Fibroblast of the aortic adventitia (primary cell): Measurements from ENCODE around the gene OLA1. TPM values are rescaled to one million over a fixed set of nuclear protein-coding genes. Genes with fewer than 3 reads are reported as not detected.

Experiments
- DNase-seq: peaks from one replicate; pipeline ENCODE4 v3.0.0-alpha.2; 2010; ENCODE audit warnings: low read depth
- H3K4me3 ChIP-seq: 2 replicates; pipeline ENCODE4 v1.5.1; 2011; ENCODE audit warnings: low read depth, mild to moderate bottlenecking, control low read depth, low read length, moderate library complexity
- total RNA-seq: library from RNA; depleted of rRNA; stranded (reverse); fragments of >200 nt; gene quantifications from 2 replicates; pipeline ENCODE4 v1.2.3, GENCODE V29; 2012; ENCODE audit warnings: low replicate concordance
- TF ChIP-seq, protein P1 (sequence below): IDR thresholded peaks from 2 replicates; pipeline ENCODE4 v1.5.1; 2011; ENCODE audit warnings: mild to moderate bottlenecking, low read length, control low read depth, inconsistent platforms; ENCODE audit not compliant: insufficient read depth

Gene OLA1
- total RNA-seq, 1 donor: 89.7 TPM

DNA sequence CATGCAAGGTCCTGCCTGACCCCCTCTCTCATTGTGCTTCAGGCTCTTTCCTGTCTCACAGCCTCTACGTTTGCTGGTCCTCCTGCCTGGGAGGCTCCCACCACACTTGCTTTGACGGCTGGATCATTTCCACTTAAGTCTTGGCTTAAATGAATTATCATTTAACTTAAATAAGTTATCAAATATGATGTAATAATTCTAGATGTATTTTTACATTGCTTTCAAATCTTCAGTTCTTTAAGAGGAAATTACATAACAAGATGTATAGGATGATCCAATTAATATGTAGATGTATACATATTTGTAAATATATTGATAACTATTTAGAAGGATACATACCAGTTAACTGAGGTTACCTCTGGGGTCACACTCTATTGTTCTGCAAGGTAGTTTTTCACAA lies 180.5 kb downstream of the OLA1 start:
- H3K4me3 ChIP-seq: no peak overlapping the region
- DNase-seq: no peak
- TF ChIP-seq, protein P1, sequence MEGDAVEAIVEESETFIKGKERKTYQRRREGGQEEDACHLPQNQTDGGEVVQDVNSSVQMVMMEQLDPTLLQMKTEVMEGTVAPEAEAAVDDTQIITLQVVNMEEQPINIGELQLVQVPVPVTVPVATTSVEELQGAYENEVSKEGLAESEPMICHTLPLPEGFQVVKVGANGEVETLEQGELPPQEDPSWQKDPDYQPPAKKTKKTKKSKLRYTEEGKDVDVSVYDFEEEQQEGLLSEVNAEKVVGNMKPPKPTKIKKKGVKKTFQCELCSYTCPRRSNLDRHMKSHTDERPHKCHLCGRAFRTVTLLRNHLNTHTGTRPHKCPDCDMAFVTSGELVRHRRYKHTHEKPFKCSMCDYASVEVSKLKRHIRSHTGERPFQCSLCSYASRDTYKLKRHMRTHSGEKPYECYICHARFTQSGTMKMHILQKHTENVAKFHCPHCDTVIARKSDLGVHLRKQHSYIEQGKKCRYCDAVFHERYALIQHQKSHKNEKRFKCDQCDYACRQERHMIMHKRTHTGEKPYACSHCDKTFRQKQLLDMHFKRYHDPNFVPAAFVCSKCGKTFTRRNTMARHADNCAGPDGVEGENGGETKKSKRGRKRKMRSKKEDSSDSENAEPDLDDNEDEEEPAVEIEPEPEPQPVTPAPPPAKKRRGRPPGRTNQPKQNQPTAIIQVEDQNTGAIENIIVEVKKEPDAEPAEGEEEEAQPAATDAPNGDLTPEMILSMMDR: no peak

DNA sequence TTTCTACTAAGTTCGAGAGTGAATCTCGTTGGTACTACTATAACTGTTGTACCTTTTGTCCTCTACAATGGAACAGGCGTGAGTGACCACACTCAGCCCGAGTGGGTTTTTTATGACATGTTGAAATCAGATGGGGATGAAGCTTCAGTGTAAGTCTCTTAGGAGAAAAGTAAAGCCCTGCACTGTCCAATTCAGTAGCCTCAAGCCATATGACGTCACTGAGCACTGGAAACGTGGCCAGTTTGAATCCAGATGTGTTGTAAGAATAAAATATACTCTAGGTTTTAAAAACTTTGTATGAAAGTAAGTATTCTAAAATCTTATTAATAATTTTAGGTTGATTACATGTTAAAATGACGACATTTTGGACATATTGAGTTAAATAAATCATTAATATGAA lies 181.5 kb downstream of the OLA1 start:
- no peak overlapping the region for H3K4me3 ChIP-seq
- TF ChIP-seq, protein P1: no peak
- DNase-seq: no peak

DNA sequence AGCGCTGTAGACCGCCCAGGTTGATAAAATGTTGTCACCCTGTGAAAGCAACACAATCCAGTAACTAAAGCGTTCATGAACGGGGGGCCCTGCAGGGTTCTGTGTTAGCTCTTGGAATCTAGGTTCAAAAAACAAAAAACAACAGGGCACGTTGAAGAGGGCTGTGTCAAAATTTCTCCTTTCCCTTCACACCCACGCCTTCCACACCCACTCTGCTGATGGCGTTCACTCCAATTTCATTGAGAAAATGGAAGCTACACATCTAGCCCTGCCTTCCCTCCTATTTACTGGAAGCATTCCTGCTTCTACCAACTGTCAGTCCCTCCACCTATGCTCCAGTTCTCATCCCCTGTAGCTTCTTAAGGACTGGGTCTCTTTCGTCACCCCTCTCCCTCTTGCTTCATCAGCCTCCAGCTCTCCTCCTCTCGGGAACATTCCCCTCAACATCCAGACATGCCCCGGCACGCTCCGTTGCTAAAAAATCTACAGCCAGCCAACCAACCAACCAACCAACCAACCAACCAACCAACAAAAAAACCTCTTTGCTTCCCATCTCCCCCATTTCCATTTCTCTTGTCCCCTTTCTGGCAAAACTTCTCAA lies 184.7 kb downstream of the OLA1 start:
- no peak overlapping the region for H3K4me3 ChIP-seq
- TF ChIP-seq, protein P1: no peak
- DNase-seq: no peak

DNA sequence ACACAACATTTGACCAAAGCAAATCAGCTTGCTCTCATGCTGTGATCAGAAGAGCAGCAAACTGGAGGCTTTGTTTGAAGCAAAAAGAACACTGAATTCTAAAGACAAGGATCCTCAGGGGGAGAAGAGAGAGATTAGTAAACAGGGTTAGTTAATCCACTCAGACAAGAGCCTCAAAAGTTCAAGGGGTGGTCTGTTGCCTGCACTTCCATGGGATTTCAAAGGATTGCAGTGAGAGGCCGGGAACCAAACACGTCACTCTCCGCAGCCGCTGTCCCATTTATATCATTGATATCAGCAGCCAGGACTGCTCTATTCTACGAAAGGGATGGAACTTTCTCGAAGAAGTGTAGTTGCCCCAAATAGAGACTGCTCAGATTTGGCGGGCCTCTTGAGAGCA lies 185.4 kb downstream of the OLA1 start:
- TF ChIP-seq, protein P1: no peak
- DNase-seq: no peak

DNA sequence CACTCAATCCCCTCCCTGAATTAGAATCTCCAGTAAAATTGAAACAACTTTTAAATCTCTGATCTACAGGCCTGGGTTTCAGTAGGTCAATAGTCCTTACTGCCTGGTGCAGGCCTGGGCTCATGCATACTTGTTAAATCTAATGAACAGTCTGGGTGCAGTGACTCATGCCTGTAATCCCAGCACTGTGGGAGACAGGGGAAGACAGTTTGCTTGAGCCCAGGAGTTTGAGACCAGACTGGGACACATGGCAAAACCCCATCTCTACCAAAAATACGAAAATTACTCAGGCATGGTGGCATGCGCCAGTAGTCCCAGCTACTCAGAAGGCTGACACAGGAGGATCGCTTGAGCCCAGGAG lies 188.5 kb downstream of the OLA1 start:
- H3K4me3 ChIP-seq: no peak overlapping the region
- TF ChIP-seq, protein P1: no peak
- no peak for DNase-seq

More for the DNA sequence above, 185.4 kb downstream of the OLA1 start:
- H3K4me3 ChIP-seq: no peak overlapping the region

DNA sequence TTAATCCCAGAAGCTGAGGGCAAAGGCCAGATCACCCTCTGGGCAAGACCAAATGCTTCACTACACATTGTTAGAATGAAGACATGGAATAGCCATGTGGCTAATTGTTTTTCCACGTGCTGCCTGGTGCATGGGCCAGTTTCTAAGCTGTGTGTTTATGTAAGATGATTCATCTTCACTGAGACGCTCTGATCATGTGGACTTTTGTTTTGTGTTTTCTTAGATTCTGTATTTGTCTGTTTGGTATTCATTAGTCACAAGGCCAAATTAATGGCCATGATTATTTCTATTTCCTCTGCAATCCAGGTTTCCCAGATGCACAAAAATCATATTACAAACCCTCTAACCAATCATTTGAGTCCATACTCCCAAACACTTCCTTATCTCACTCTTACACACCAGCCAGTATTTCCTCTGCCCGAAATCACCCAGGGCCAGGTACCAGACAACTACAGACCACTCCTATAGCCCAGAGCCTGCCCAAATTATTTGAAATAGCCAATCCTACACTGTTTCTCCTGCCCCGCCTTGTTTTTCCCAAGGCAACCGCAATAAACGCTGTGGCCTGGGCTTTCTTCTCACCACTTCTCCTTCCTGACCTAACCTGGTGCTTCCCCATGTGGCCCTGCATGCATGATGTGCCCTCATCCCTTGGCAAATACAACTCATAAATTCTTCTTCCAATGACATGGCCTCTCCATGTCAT lies 189.0 kb downstream of the OLA1 start:
- H3K4me3 ChIP-seq: no peak overlapping the region
- DNase-seq: peak; percentile 51
- TF ChIP-seq, protein P1: no peak
